Epithelial cell of proximal tubule (primary cell): Measurements from ENCODE around the gene MMP3. TPM values are rescaled to one million over a fixed set of nuclear protein-coding genes. Genes with fewer than 3 reads are reported as not detected.

Source experiments
- DNase-seq: peaks from one replicate; pipeline ENCODE4 v3.0.0-alpha.2; 2011; ENCODE audit warnings: low read depth
- H3K4me3 ChIP-seq: 2 replicates; pipeline ENCODE4 v1.5.1; 2011; ENCODE audit warnings: low read depth, mild to moderate bottlenecking, low read length
- total RNA-seq: library from RNA; depleted of rRNA; stranded (reverse); fragments of >200 nt; gene quantifications from 2 replicates; pipeline ENCODE4 v1.2.3, GENCODE V29; 2015
- TF ChIP-seq, protein P1 (sequence below): conservative IDR thresholded peaks from 2 replicates; pipeline ENCODE4 v1.5.1; 2012; ENCODE audit warnings: low read depth, mild to moderate bottlenecking, low read length

The MMP3 gene
- total RNA-seq, 1 donor from 2014 or later = not detected

- DNase-seq = no peak
- H3K4me3 ChIP-seq = no peak overlapping the region
- TF ChIP-seq, protein P1, sequence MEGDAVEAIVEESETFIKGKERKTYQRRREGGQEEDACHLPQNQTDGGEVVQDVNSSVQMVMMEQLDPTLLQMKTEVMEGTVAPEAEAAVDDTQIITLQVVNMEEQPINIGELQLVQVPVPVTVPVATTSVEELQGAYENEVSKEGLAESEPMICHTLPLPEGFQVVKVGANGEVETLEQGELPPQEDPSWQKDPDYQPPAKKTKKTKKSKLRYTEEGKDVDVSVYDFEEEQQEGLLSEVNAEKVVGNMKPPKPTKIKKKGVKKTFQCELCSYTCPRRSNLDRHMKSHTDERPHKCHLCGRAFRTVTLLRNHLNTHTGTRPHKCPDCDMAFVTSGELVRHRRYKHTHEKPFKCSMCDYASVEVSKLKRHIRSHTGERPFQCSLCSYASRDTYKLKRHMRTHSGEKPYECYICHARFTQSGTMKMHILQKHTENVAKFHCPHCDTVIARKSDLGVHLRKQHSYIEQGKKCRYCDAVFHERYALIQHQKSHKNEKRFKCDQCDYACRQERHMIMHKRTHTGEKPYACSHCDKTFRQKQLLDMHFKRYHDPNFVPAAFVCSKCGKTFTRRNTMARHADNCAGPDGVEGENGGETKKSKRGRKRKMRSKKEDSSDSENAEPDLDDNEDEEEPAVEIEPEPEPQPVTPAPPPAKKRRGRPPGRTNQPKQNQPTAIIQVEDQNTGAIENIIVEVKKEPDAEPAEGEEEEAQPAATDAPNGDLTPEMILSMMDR = no peak
Measured at GRCh38 chr11:102824556-102824955, 18.9 kb downstream of the MMP3 start.

GRCh38 chr11:102819491-102819890 lies 23.9 kb downstream of the MMP3 start:
- TF ChIP-seq, protein P1 = no peak
- no peak overlapping the region for H3K4me3 ChIP-seq
- DNase-seq = no peak

DNA sequence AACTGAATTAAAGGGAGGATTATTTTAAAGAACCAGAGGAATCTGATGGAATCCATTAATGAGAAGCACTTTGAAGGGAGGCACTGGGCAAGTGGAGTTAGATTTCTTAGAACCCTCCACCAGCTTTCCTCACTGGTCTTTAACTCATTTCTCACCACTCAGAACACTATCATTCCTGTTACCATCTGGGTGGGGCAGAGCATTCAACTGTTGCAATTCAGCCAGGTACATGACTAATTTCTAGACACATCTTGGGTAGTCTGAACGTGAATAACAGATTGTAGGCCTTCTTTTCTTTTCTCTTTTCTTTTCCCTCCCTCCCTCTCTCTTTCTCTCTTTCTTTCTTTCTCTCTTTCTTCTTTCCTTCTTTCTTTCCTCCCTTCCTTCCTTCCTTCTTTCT lies 29.9 kb downstream of the MMP3 start:
- DNase-seq = no peak
- no peak overlapping the region for H3K4me3 ChIP-seq
- TF ChIP-seq, protein P1 = no peak

GRCh38 chr11:102812188-102812587 lies 31.2 kb downstream of the MMP3 start:
- TF ChIP-seq, protein P1 = no peak
- DNase-seq = no peak
- no peak overlapping the region for H3K4me3 ChIP-seq

GRCh38 chr11:102810950-102811660 lies 32.3 kb downstream of the MMP3 start:
- TF ChIP-seq, protein P1 = peak; percentile 64
- no peak overlapping the region for H3K4me3 ChIP-seq
- DNase-seq = no peak

GRCh38 chr11:102809971-102810370 lies 33.4 kb downstream of the MMP3 start:
- no peak overlapping the region for H3K4me3 ChIP-seq
- DNase-seq = no peak
- TF ChIP-seq, protein P1 = no peak

DNA sequence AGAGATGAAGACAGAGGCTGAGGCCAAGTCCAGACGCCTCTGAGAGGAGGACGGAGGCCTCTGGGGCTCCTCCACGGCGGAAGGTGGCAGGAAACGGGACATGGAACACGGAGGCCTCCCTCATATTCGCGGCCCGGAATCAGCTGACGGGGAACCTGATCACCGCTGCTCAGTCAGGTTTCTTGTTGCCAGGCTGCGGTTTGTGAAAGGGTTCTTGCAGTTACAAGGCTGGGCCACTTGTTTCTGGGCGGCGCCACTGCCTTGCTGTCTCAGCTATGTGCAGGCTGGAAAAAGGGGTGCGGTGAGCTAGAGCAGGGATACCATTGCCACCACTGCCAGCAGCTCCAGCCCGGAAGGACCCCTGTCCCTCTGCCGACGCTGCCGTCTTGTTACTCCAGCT lies 35.5 kb downstream of the MMP3 start:
- TF ChIP-seq, protein P1 = peak; percentile 56
- no peak for DNase-seq
- no peak overlapping the region for H3K4me3 ChIP-seq
